PC-3 (cell line): Measurements from ENCODE around the gene MRPL4.

Experiments used
- EZH2 ChIP-seq: fragments of 300-600 bp; sonication (generic); IDR thresholded peaks from one replicate; pipeline ENCODE4 v1.6.1; 2017; ENCODE audit warnings: antibody characterized with exemption, mild to moderate bottlenecking, low read length; ENCODE audit not compliant: unreplicated experiment
- TF ChIP-seq, protein P1 (sequence below): fragments of 300-600 bp; sonication (generic); conservative IDR thresholded peaks from 2 replicates; pipeline ENCODE4 v1.5.1; 2017; ENCODE audit warnings: antibody characterized with exemption, low read depth, mild to moderate bottlenecking, low read length

DNA sequence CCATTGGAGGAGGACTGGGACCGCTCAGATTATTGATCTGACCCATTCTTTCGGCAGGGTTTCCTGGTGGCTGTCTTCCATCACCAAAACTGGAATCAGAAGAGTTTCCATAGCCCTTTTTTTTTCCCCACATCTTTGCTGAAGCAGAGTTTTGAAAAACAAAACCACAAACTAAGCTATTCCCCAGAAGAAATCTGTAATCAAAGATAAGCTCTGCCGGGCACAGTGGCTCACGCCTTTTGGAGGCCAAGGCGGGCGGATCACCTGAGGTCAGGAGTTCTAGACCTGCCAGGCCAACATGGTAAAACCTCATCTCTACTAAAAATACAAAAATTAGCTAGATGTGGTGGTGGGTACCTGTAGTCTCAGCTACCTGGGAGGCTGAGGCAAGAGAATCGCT is 14.7 kb downstream of the MRPL4 start:
- TF ChIP-seq, protein P1, sequence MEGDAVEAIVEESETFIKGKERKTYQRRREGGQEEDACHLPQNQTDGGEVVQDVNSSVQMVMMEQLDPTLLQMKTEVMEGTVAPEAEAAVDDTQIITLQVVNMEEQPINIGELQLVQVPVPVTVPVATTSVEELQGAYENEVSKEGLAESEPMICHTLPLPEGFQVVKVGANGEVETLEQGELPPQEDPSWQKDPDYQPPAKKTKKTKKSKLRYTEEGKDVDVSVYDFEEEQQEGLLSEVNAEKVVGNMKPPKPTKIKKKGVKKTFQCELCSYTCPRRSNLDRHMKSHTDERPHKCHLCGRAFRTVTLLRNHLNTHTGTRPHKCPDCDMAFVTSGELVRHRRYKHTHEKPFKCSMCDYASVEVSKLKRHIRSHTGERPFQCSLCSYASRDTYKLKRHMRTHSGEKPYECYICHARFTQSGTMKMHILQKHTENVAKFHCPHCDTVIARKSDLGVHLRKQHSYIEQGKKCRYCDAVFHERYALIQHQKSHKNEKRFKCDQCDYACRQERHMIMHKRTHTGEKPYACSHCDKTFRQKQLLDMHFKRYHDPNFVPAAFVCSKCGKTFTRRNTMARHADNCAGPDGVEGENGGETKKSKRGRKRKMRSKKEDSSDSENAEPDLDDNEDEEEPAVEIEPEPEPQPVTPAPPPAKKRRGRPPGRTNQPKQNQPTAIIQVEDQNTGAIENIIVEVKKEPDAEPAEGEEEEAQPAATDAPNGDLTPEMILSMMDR: no peak
- no peak for TF ChIP-seq EZH2
